Vagina (tissue), 2 donors: ENCODE results near the gene SYNM. TPM values are rescaled to one million over a fixed set of nuclear protein-coding genes. Genes with fewer than 3 reads are reported as not detected.

Experiments used
- DNase-seq, 2 donors: peaks; one replicate each; pipeline ENCODE4 v3.0.0-alpha.2; 2017; ENCODE audit errors: extremely low spot score in 2 of 2
- H3K27ac ChIP-seq: fragments of 200-600 bp; sonication (generic); one replicate; pipeline ENCODE4 v1.5.1; 2019
- H3K27me3 ChIP-seq: fragments of 200-600 bp; sonication (generic); one replicate; pipeline ENCODE4 v1.5.1; 2019
- H3K36me3 ChIP-seq, 2 donors: fragments of 200-600 bp; sonication (generic); one replicate each; pipeline ENCODE4 v1.5.1; 2017 to 2019
- H3K4me1 ChIP-seq: fragments of 200-600 bp; sonication (generic); one replicate; pipeline ENCODE4 v1.5.1; 2019
- H3K4me3 ChIP-seq, 2 donors: fragments of 200-600 bp; sonication (generic); 1 replicate in 1 of 2; 2 replicates in 1 of 2; pipeline ENCODE4 v1.5.1; 2016 to 2019
- H3K9me3 ChIP-seq: fragments of 200-600 bp; sonication (generic); one replicate; pipeline ENCODE4 v1.5.1; 2019
- CTCF ChIP-seq, 3 experiments: fragments of 450-650 bp in 2 of 3; fragments of 200-600 bp in 1 of 3; sonication (generic) in 1 of 3; IDR thresholded peaks; one replicate each; pipeline ENCODE4 v1.5.1; 2017 to 2019; ENCODE audit warnings: antibody characterized with exemption in 3 of 3, mild to moderate bottlenecking in 2 of 3, moderate library complexity in 2 of 3
- POLR2A ChIP-seq, 2 donors: fragments of 450-650 bp; IDR thresholded peaks; one replicate each; pipeline ENCODE4 v1.6.1; 2017; ENCODE audit warnings: antibody characterized with exemption in 2 of 2, mild to moderate bottlenecking in 2 of 2, moderate library complexity in 2 of 2
- POLR2AphosphoS5 ChIP-seq, 2 donors: sonication (generic); formaldehyde crosslinking; IDR thresholded peaks; one replicate each; pipeline ENCODE4 v1.9.0; 2017; ENCODE audit warnings: antibody characterized with exemption in 2 of 2, mild to moderate bottlenecking in 2 of 2, low read depth in 1 of 2; ENCODE audit not compliant: insufficient read depth in 1 of 2
- intact Hi-C: fragments of 100-400 bp; cut with DNase I; formaldehyde crosslinking; loops from one replicate; pipeline ENCODE4 v1.15.1; 2023
- total RNA-seq: library from RNA; depleted of rRNA; stranded (reverse); fragments of >200 nt; gene quantifications from one replicate; pipeline ENCODE4 v1.2.3, GENCODE V29; 2016

SYNM gene
- total RNA-seq, 1 donor from 2014 or later: 62.6 TPM

DNA sequence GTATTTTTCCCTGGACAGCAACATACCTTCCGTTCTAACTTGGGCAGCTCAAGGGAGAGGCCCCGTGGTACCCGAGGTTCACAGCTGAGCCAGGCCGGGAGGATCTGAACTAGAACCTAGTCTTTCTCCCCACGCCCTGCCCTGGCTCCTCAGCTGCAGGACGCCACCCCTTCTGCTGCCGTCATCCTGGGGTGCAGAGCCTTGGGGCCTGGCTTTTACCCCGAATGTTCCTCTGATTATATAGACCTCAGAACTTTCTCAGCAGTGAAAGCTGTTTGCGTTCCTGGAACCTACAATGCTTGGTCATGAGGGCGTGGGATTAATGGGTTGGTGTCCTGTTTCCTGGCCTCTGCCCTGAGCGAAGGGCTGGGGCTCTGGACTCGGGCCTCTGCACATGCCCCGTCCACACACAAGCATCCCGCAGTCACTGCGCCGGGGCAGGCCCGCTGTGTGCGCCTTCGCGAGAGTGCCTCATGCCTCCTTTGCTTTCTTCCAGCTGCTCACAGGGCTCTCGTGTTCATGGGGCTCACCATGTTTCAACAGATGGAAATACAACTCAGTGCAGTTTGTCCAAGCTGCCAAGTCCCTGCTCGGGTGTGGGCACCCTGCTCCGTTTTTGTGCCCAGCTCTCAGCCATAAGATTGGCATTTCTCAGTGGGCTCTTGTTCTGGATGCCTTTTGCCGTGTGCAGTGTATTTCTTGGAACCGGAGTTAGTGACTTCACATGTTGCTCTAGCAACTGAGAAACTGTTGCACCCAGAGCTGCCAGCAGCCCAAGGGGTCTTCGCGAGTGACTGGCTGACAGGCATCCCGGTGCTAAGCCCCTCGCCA is 20.4 kb downstream of the SYNM start:
- no peak for TF ChIP-seq CTCF (IDR thresholded peaks at IDR 0.05)
- TF ChIP-seq POLR2AphosphoS5 (IDR thresholded peaks at IDR 0.05; ENCODE audit: insufficient read depth in 1 of 2, low read depth in 1 of 2): peak in 1 of 2 donors; percentile 37
- peaks cover 47% of the 10 kb centered on the region for H3K4me1 ChIP-seq
- H3K36me3 ChIP-seq: peaks cover 0 to 15% of the 10 kb centered on the region in 2 donors
- H3K9me3 ChIP-seq: no peaks in the 10 kb centered on the region
- H3K4me3 ChIP-seq: no peak overlapping the region
- H3K27ac ChIP-seq: peak overlapping the region; percentile 77
- no peaks in the 10 kb centered on the region for H3K27me3 ChIP-seq
- intact Hi-C loops: no loop called here
- DNase-seq: no peak

DNA sequence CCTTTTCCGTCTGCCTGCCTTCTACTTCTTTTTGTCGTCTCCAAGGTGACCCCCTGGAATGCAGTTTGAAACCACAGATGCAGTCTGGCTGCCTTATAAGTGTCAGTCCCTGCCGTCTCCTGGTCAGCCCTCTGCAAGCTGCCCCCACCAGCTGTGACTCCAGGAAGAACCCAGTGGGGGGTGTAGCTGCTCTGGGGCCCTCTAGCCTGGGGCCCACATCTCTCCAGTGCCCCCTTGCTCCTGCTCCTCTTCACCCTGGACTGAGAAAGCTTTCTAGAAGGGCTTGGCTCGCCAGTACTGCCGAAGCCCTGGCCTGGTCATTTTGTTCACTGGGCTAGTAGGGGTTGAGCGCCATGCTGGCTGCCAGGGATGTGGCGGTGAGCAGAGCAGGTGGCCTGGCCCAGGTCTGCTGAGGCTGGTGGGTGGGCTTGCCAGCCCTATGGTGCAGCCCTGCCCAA is 21.3 kb downstream of the SYNM start:
- Histone ChIP-seq H3K27me3 (no peaks in the 10 kb centered on the region), H3K9me3 (no peaks in the 10 kb centered on the region), H3K4me3 (no peak overlapping the region), H3K27ac (peak overlapping the region; percentile 77), H3K36me3 (peaks cover 0 to 15% of the 10 kb centered on the region in 2 donors), H3K4me1 (peaks cover 47% of the 10 kb centered on the region)
- intact Hi-C loops: no loop called here
- no peak for TF ChIP-seq CTCF (IDR thresholded peaks at IDR 0.05)
- TF ChIP-seq POLR2A (IDR thresholded peaks at IDR 0.05): no peak
- TF ChIP-seq POLR2AphosphoS5 (IDR thresholded peaks at IDR 0.05; ENCODE audit: insufficient read depth in 1 of 2, low read depth in 1 of 2): no peak
- DNase-seq: no peak

- Histone ChIP-seq H3K36me3 (peaks cover 3 to 15% of the 10 kb centered on the region in 2 donors), H3K4me1 (peaks cover 45% of the 10 kb centered on the region), H3K9me3 (no peaks in the 10 kb centered on the region), H3K4me3 (no peak overlapping the region), H3K27ac (no peak overlapping the region), H3K27me3 (no peaks in the 10 kb centered on the region)
- no peak for DNase-seq
- TF ChIP-seq CTCF (IDR thresholded peaks at IDR 0.05) (no peak), POLR2AphosphoS5 (IDR thresholded peaks at IDR 0.05; ENCODE audit: insufficient read depth in 1 of 2, low read depth in 1 of 2) (no peak), POLR2A (IDR thresholded peaks at IDR 0.05) (no peak)
- intact Hi-C loops: no loop called here
Measured at GRCh38 chr15:99126930-99127329, 22.1 kb downstream of the SYNM start.

DNA sequence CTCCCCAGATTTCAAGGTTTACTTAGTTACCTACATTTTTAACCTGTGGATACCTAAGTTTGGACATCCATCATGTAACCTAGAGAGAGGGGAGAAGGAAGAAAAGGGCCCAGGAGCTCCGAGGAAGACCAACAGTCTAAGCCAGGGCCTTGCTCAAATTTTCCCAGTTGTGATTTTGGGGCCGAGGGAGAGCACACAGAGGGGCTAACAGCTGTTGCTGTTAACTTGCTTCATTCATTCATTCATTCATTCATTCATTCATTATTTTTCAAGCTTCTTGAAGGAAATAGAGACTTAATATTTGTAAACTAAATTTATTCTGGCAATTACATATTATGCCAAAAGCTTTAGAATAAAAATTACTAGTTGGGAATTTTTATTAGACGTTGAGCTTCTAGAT is 22.9 kb downstream of the SYNM start:
- intact Hi-C loops: no loop called here
- no peaks in the 10 kb centered on the region for H3K9me3 ChIP-seq
- H3K4me3 ChIP-seq: no peak overlapping the region
- no peak for DNase-seq
- H3K4me1 ChIP-seq: peaks cover 37% of the 10 kb centered on the region
- TF ChIP-seq POLR2AphosphoS5 (IDR thresholded peaks at IDR 0.05; ENCODE audit: insufficient read depth in 1 of 2, low read depth in 1 of 2): no peak
- TF ChIP-seq POLR2A (IDR thresholded peaks at IDR 0.05): no peak
- TF ChIP-seq CTCF (IDR thresholded peaks at IDR 0.05): no peak
- peaks cover 3 to 15% of the 10 kb centered on the region in 2 donors for H3K36me3 ChIP-seq
- no peaks in the 10 kb centered on the region for H3K27me3 ChIP-seq
- no peak overlapping the region for H3K27ac ChIP-seq

- Histone ChIP-seq H3K27ac (no peak overlapping the region), H3K27me3 (no peaks in the 10 kb centered on the region), H3K36me3 (peaks cover 3 to 15% of the 10 kb centered on the region in 2 donors), H3K4me1 (peaks cover 30% of the 10 kb centered on the region), H3K9me3 (no peaks in the 10 kb centered on the region), H3K4me3 (no peak overlapping the region)
- no peak for DNase-seq
- TF ChIP-seq POLR2AphosphoS5 (IDR thresholded peaks at IDR 0.05; ENCODE audit: insufficient read depth in 1 of 2, low read depth in 1 of 2) (no peak), CTCF (IDR thresholded peaks at IDR 0.05) (no peak), POLR2A (IDR thresholded peaks at IDR 0.05) (no peak)
- intact Hi-C loops: no loop called here
Measured at GRCh38 chr15:99128411-99128810, 23.5 kb downstream of the SYNM start.
